DND-41 (cell line): Measurements from ENCODE around the gene PSPC1.

ENCODE experiments used
- EZH2 ChIP-seq: IDR thresholded peaks from 3 replicates; pipeline ENCODE4 v1.6.1; 2012; ENCODE audit warnings: borderline replicate concordance, low read depth, mild to moderate bottlenecking, moderate library complexity, low read length, inconsistent platforms; ENCODE audit not compliant: severe bottlenecking
- TF ChIP-seq, protein P1 (sequence below): IDR thresholded peaks from 2 replicates; pipeline ENCODE4 v1.5.1; 2012; ENCODE audit warnings: borderline replicate concordance, low read length, moderate library complexity, mild to moderate bottlenecking; ENCODE audit not compliant: poor library complexity, severe bottlenecking; ENCODE audit errors: extremely low read depth

DNA sequence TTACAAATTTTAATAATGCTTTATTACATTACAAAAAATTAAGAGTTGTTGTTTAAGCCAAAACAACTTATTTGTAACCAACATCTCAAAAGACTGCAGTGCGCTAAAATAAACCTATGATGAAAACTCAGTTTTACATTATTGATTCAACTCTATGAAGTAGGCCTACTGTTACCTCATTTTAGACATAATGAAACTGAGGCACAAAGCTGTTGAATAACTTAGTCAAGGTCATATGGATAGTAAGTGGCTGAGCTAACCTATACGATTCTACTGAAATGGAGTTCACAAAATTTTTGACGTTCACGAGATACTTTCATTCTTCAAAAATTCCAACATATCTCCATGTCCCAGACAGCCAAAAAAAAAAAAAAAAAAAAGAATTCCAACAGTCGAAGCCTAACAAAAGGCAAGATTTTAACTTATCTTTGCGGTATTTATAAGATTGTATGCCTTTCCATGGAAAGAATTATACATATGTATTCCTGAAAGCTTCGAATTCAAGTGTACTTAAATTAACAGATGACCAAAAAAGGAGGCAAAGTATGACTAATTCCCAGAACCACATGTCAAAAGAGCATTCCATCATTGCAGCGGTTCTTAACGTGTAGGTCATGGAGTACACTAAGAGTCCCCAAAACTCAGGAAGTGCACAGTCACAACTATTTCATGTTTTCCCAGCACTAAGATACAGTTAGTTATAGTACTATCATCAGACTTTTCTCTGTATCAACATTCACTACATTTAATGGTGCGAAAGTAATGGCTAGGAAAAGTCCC, 69.4 kb downstream of the PSPC1 start:
- TF ChIP-seq, protein P1, sequence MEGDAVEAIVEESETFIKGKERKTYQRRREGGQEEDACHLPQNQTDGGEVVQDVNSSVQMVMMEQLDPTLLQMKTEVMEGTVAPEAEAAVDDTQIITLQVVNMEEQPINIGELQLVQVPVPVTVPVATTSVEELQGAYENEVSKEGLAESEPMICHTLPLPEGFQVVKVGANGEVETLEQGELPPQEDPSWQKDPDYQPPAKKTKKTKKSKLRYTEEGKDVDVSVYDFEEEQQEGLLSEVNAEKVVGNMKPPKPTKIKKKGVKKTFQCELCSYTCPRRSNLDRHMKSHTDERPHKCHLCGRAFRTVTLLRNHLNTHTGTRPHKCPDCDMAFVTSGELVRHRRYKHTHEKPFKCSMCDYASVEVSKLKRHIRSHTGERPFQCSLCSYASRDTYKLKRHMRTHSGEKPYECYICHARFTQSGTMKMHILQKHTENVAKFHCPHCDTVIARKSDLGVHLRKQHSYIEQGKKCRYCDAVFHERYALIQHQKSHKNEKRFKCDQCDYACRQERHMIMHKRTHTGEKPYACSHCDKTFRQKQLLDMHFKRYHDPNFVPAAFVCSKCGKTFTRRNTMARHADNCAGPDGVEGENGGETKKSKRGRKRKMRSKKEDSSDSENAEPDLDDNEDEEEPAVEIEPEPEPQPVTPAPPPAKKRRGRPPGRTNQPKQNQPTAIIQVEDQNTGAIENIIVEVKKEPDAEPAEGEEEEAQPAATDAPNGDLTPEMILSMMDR, result no peak
- no peak for TF ChIP-seq EZH2
